GM19035 (cell line): ENCODE results near the gene PLOD2.

Experiments used
- ATAC-seq: cut with Tn5 transposase; IDR thresholded peaks from one replicate; pipeline ENCODE4 v1.9.1; 2021; ENCODE audit not compliant: unreplicated experiment

PLOD2 gene

GRCh38 chr3:146102885-146103284, 58.1 kb downstream of the PLOD2 start:
- ATAC-seq, result no peak

- no peak for ATAC-seq
Measured at GRCh38 chr3:146101538-146101937, 59.4 kb downstream of the PLOD2 start.

DNA sequence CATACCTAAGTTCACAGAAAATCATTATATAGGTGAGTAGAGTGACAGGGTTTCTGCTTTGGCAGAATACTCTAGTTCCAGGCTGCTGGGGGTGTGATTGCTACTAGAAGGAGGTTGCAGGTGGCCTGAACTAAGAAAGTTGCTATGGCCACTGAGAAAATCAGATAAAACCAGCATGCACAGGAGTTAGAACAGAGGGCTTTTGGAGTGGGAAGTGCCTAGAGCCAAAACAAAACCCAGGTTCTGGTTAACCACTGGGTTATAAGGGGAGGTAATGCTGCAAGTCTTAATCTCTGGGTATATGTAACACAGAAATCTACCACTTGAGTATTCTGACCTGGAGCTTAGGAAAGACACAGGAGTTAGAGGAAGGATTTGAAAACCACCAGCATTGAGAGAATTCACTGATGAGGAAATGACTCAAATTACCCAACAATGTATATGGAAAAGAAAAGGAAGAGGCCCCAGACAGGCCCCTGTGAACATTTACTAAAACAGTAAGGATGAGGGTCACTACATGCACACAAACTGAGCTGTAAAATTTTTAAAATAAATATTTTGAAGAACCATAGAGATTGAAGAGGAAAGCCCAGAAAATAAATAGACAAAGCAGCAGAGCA, 60.0 kb downstream of the PLOD2 start:
- ATAC-seq, result no peak

GRCh38 chr3:146100180-146100579, 60.8 kb downstream of the PLOD2 start:
- no peak for ATAC-seq

DNA sequence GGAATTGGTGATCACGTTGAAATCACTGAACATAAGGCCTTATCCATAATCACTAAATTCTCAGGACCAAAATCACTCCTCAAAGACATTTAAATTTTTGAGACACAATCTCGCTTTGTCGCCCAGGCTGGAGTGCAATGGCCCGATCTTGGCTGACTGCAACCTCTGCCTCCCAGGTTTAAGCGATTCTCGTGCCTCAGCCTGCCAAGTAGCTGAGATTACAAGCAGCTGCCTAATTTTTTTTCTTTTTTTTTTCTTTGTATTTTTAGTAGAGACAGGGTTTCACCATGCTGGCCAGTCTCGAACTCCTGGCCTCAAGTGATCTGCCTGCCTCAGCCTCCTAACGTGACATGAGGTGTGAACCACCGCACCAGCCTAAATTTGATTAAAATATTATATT, 61.7 kb downstream of the PLOD2 start:
- ATAC-seq, result no peak

DNA sequence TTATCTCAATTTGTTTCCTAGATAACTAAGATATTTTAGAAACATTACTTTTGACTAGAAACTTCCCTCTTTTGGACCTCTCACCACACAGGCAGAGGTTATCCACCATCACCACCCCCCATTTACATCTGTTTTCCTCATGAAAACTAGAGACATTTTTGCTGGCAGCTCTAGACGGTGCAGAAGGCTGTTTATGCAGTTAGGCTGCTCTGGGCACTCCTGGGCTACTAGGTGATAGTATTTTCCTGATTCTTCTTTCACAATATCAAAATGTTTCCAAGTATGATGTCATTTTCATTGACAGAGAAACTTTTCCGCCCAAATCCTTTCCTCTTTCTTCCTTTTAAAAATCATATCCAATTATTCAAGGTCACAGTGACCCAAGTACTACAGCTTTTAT, 67.1 kb downstream of the PLOD2 start:
- ATAC-seq, result no peak

DNA sequence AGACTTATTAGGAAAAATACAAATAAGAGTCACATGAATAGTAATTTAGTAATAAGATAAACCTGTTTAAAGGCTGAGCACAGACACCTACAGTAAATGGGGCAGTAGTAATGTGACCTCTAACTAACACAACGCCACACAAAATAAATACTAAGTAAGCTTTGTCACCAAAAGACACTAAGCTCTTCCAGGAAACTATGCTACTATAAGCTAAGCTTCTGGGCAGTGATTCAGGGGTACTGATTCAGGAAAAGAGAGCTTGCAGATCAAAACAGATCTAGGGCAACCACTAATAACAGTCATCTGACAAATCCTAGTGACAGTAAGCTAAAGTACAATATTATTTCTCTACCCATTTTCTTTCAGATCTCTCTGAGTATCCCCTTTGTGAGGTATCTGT, 68.8 kb downstream of the PLOD2 start:
- no peak for ATAC-seq

- no peak for ATAC-seq
Measured at GRCh38 chr3:146091397-146091796, 69.6 kb downstream of the PLOD2 start.

GRCh38 chr3:146090521-146090920, 70.5 kb downstream of the PLOD2 start:
- no peak for ATAC-seq

DNA sequence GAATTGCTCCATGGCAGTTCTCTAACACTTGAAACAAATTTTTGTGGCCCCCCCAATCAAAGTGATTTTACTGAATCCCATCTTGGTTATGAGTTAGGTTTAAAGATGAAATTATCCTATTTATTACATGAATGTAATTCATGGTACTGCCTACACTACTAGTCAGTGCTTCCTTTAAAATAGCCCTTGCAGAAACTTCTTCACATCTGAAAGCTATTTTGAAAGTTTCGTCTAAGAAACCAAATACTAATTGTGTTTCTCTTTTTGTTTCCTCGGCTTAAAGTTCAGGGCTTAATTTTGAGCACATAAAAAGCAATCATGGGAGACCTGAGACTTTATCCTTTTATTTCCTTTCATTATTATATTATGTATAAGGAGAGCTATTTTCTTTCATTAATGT, 72.1 kb downstream of the PLOD2 start:
- no peak for ATAC-seq

DNA sequence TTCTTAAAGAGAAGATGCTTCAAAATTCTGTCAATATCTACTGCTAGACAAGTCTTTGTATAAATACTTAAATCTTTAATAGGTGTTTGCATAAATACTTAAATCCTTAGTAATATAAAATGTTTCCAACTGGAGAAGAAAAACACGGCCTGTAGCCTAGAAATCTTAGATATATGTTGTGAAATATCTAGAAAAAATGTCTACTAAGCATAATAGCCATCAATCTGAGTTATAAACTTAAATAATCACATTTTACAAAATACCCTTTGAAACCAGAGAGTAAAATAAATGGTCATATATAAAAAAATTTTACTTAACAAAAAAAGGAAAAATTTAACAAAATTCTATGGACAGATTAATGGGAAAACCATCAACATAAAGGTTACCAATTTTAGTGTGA, 73.9 kb downstream of the PLOD2 start:
- no peak for ATAC-seq

GRCh38 chr3:146086211-146086610, 74.8 kb downstream of the PLOD2 start:
- no peak for ATAC-seq

GRCh38 chr3:146085678-146086077, 75.3 kb downstream of the PLOD2 start:
- ATAC-seq, result no peak

- no peak for ATAC-seq
Measured at GRCh38 chr3:146080578-146080977, 80.4 kb downstream of the PLOD2 start.

DNA sequence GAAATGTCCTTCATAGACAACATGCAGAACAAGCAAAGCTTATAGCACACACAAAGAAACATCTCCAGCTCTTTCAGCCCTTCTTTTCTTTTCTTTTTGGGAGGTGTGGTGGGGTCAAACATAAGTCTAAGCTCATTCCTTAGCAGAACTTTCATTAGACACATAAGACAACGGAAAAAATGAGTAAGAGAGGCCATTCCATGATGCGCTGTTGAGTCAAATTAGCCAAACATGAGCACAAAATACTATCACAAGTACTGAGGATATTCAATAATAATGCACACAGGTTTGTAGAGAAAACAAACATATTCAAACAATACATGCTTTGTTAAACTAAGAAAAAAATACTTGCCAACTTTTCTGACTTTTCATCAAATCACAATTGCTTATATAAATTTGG, 83.0 kb downstream of the PLOD2 start:
- ATAC-seq, result no peak

- ATAC-seq, result no peak
Measured at GRCh38 chr3:146077181-146077580, 83.8 kb downstream of the PLOD2 start.

GRCh38 chr3:146072824-146073223, 88.2 kb downstream of the PLOD2 start:
- no peak for ATAC-seq

- ATAC-seq, result no peak
Measured at GRCh38 chr3:146072061-146072460, 88.9 kb downstream of the PLOD2 start.

- no peak for ATAC-seq
Measured at GRCh38 chr3:146071632-146072031, 89.4 kb downstream of the PLOD2 start.

DNA sequence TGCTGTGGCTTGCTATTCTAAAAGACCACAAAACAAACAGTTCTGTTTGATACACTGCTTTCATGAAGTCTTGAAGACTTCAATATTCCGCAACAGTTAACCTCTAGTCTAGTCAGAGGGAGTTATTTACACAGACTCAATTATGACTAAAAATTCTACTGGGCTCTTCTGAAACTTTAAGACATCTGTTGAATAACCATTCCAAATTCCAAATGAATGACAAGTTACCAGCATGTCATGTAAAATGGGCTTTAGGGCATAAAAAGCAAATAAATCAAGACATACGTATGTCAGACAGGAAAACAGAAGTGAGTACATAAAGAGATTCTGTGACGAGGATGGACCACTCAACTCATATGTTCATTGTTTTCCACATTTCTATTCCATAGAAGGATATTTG, 93.9 kb downstream of the PLOD2 start:
- ATAC-seq, result no peak

GRCh38 chr3:146065573-146066006, 95.4 kb downstream of the PLOD2 start:
- peak; percentile 56 for ATAC-seq

- ATAC-seq, result no peak
Measured at GRCh38 chr3:146058241-146058640, 102.7 kb downstream of the PLOD2 start.

- no peak for ATAC-seq
Measured at GRCh38 chr3:146052791-146053310, 108.1 kb downstream of the PLOD2 start.
